HG02870 (cell line): ENCODE results near the gene ALDH1A3.

Experiments used
- ATAC-seq: cut with Tn5 transposase; IDR thresholded peaks from one replicate; pipeline ENCODE4 v1.9.1; 2021; ENCODE audit warnings: mild to moderate bottlenecking, moderate library complexity; ENCODE audit not compliant: unreplicated experiment

Gene ALDH1A3

GRCh38 chr15:100858294-100858693, 21.3 kb upstream of the ALDH1A3 start:
- no peak for ATAC-seq

GRCh38 chr15:100859970-100860828, 19.4 kb upstream of the ALDH1A3 start:
- no peak for ATAC-seq

GRCh38 chr15:100860829-100861510, 18.7 kb upstream of the ALDH1A3 start:
- ATAC-seq: no peak

GRCh38 chr15:100861511-100861991, 18.1 kb upstream of the ALDH1A3 start:
- no peak for ATAC-seq

- ATAC-seq: no peak
Observed at GRCh38 chr15:100862162-100862561, 17.5 kb upstream of the ALDH1A3 start.

GRCh38 chr15:100863075-100863795, 16.4 kb upstream of the ALDH1A3 start:
- ATAC-seq: no peak

GRCh38 chr15:100863796-100864267, 15.8 kb upstream of the ALDH1A3 start:
- no peak for ATAC-seq

GRCh38 chr15:100866386-100867330, 13.0 kb upstream of the ALDH1A3 start:
- no peak for ATAC-seq

GRCh38 chr15:100867433-100867832, 12.2 kb upstream of the ALDH1A3 start:
- ATAC-seq: no peak

GRCh38 chr15:100869151-100869999, 10.3 kb upstream of the ALDH1A3 start:
- ATAC-seq: no peak

GRCh38 chr15:100873029-100873677, 6.5 kb upstream of the ALDH1A3 start:
- peak; percentile 57 for ATAC-seq

GRCh38 chr15:100875495-100875894, 4.1 kb upstream of the ALDH1A3 start:
- ATAC-seq: no peak

- no peak for ATAC-seq
Observed at GRCh38 chr15:100875976-100876375, 3.7 kb upstream of the ALDH1A3 start.

GRCh38 chr15:100877551-100877950, 2.1 kb upstream of the ALDH1A3 start:
- no peak for ATAC-seq

GRCh38 chr15:100878130-100878529, 1.5 kb upstream of the ALDH1A3 start:
- no peak for ATAC-seq

GRCh38 chr15:100878648-100879047, 983 bp upstream of the ALDH1A3 start:
- no peak for ATAC-seq

GRCh38 chr15:100879061-100879463, 569 bp upstream of the ALDH1A3 start:
- ATAC-seq: no peak

GRCh38 chr15:100880139-100880896, 687 bp downstream of the ALDH1A3 start:
- no peak for ATAC-seq
